Caco-2 (cell line): ENCODE results near the gene CYTH2. TPM values are rescaled to one million over a fixed set of nuclear protein-coding genes. Genes with fewer than 3 reads are reported as not detected.

Experiments
- BruUV-seq: library from RNA; stranded (reverse); fragments of 400-500 nt; replicated peaks from 2 replicates; lab custom pipeline; 2021; lab: Mats Ljungman, UMichigan
- CTCF ChIA-PET: fragments of 300-600 bp; sonication (Branson Sonifier 250); formaldehyde crosslinking; loops from one replicate; lab custom pipeline; 2022; ENCODE audit warnings: antibody characterized with exemption; lab: Charles Lee
- POLR2A ChIA-PET: fragments of 300-600 bp; sonication (Branson Sonifier 250); formaldehyde crosslinking; loops from one replicate; lab custom pipeline; 2022; ENCODE audit warnings: antibody characterized with exemption; lab: Charles Lee
- DNase-seq, 2 experiments: peaks; one replicate each; pipeline versions ENCODE4 v3.0.0 to v3.0.0-alpha.2; 2020 to 2022
- H3K27me3 ChIP-seq: replicated peaks from 2 replicates; pipeline ENCODE4 v1.6.0; 2011; ENCODE audit warnings: low read length; ENCODE audit not compliant: control insufficient read depth, insufficient read depth
- H3K36me3 ChIP-seq: 2 replicates; pipeline ENCODE4 v1.5.1; 2011; ENCODE audit warnings: low read length; ENCODE audit not compliant: control insufficient read depth, insufficient read depth
- H3K4me1 ChIP-seq: fragments of 250-450 bp; sonication (Bioruptor Pico); 2 replicates; pipeline ENCODE4 v1.5.1; 2020; ENCODE audit warnings: mild to moderate bottlenecking
- H3K4me3 ChIP-seq: 2 replicates; pipeline ENCODE4 v1.5.1; 2011; ENCODE audit warnings: low read depth, mild to moderate bottlenecking, control low read depth, low read length
- H3K9me3 ChIP-seq: fragments of 250-450 bp; sonication (Bioruptor Pico); 2 replicates; pipeline ENCODE4 v1.5.1; 2020; ENCODE audit warnings: mild to moderate bottlenecking, moderate library complexity
- H3K27ac Mint-ChIP-seq: one replicate; pipeline ENCODE4 v1.8.0; 2022; ENCODE audit warnings: mixed read lengths; ENCODE audit not compliant: unreplicated experiment
- H3K27me3 Mint-ChIP-seq: one replicate; pipeline ENCODE4 v1.8.0; 2022; ENCODE audit warnings: mixed read lengths; ENCODE audit not compliant: insufficient read depth, unreplicated experiment
- H3K36me3 Mint-ChIP-seq: one replicate; pipeline ENCODE4 v1.8.0; 2022; ENCODE audit warnings: mild to moderate bottlenecking, mixed read lengths; ENCODE audit not compliant: insufficient read depth, unreplicated experiment
- H3K4me1 Mint-ChIP-seq: one replicate; pipeline ENCODE4 v1.8.0; 2022; ENCODE audit warnings: low read depth, mixed read lengths; ENCODE audit not compliant: unreplicated experiment
- H3K4me3 Mint-ChIP-seq: one replicate; pipeline ENCODE4 v1.8.0; 2022; ENCODE audit warnings: mild to moderate bottlenecking, moderate library complexity, mixed read lengths; ENCODE audit not compliant: unreplicated experiment
- H3K9me3 Mint-ChIP-seq: one replicate; pipeline ENCODE4 v1.8.0; 2022; ENCODE audit warnings: mixed read lengths; ENCODE audit not compliant: unreplicated experiment
- intact Hi-C: fragments of 100-400 bp; cut with micrococcal nuclease; formaldehyde crosslinking; loops from one replicate; pipeline ENCODE4 v1.10.0; 2022; ENCODE audit not compliant: unreplicated experiment
- total RNA-seq: library from RNA; stranded (reverse); gene quantifications from 2 replicates; pipeline ENCODE4 v1.2.3, GENCODE V29; 2022
- TF ChIP-seq, protein P1 (sequence below), 2 experiments: fragments of 200-600 bp in 1 of 2; IDR thresholded peaks; 1 replicate in 1 of 2; 2 replicates in 1 of 2; pipeline versions ENCODE4 v1.5.1 to v1.8.0; 2011 to 2022; ENCODE audit warnings: antibody characterized with exemption in 1 of 2, control low read depth in 1 of 2, inconsistent platforms in 1 of 2, low read depth in 1 of 2, low read length in 1 of 2, mild to moderate bottlenecking in 1 of 2, moderate library complexity in 1 of 2; ENCODE audit not compliant: insufficient read depth in 1 of 2, severe bottlenecking in 1 of 2, unreplicated experiment in 1 of 2

The CYTH2 gene
- total RNA-seq, 1 experiment from 2014 or later, result 74.6 TPM

DNA sequence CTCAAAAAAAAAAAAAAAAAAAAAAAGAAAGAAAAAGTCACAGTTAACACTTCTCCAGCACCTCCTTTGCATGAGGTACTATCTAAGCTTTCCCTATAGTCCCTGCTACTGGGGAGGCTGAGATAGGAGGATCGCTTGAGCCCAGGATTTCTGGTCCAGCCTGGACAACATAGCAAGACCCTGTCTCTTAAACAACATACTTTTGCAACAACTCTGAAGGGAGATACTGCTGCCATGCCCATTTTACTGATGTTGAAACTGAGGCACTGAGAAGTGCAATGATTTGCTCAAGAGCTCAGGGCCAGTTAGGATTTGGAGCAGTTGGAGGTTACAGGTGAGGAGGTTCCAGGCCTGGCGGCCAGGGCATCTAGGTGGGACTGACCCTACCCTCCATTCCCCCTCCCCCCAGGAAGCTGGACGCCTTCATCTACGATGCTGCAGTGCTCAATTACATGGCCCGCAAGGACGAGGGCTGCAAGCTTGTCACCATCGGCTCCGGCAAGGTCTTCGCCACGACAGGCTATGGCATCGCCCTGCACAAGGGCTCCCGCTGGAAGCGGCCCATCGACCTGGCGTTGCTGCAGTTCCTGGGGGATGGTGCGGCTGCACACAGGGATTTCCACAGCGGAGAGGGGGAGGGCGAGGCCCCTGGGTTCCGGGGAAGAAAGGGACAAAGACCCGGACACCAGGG lies 27.7 kb upstream of the CYTH2 start:
- intact Hi-C loops, result no loop called here
- DNase-seq, result no peak
- no peak overlapping the region for H3K27ac Mint-ChIP-seq
- H3K4me1 Mint-ChIP-seq, result peaks cover 22% of the 10 kb centered on the region
- TF ChIP-seq, protein P1, sequence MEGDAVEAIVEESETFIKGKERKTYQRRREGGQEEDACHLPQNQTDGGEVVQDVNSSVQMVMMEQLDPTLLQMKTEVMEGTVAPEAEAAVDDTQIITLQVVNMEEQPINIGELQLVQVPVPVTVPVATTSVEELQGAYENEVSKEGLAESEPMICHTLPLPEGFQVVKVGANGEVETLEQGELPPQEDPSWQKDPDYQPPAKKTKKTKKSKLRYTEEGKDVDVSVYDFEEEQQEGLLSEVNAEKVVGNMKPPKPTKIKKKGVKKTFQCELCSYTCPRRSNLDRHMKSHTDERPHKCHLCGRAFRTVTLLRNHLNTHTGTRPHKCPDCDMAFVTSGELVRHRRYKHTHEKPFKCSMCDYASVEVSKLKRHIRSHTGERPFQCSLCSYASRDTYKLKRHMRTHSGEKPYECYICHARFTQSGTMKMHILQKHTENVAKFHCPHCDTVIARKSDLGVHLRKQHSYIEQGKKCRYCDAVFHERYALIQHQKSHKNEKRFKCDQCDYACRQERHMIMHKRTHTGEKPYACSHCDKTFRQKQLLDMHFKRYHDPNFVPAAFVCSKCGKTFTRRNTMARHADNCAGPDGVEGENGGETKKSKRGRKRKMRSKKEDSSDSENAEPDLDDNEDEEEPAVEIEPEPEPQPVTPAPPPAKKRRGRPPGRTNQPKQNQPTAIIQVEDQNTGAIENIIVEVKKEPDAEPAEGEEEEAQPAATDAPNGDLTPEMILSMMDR (IDR thresholded peaks at IDR 0.05; ENCODE audit: insufficient read depth in 1 of 2, low read depth in 1 of 2, low read length in 1 of 2, severe bottlenecking in 1 of 2, unreplicated experiment in 1 of 2), result no peak
- ChIA-PET POLR2A (interaction anchor here (0.6 kb wide), 1 partner anchor 22 kb away, joined by 3 read pairs; no protein-coding TSS in a partner anchor), CTCF (no interaction called here)
- Histone ChIP-seq H3K9me3 (no peaks in the 10 kb centered on the region), H3K36me3 (no peaks in the 10 kb centered on the region), H3K27me3 (no peaks in the 10 kb centered on the region), H3K4me3 (no peak overlapping the region), H3K4me1 (peaks cover 8% of the 10 kb centered on the region)
- H3K9me3 Mint-ChIP-seq, result no peaks in the 10 kb centered on the region
- H3K36me3 Mint-ChIP-seq, result peaks cover 15% of the 10 kb centered on the region
- BruUV-seq, result no TSS peak
- H3K4me3 Mint-ChIP-seq, result no peak overlapping the region
- no peaks in the 10 kb centered on the region for H3K27me3 Mint-ChIP-seq

DNA sequence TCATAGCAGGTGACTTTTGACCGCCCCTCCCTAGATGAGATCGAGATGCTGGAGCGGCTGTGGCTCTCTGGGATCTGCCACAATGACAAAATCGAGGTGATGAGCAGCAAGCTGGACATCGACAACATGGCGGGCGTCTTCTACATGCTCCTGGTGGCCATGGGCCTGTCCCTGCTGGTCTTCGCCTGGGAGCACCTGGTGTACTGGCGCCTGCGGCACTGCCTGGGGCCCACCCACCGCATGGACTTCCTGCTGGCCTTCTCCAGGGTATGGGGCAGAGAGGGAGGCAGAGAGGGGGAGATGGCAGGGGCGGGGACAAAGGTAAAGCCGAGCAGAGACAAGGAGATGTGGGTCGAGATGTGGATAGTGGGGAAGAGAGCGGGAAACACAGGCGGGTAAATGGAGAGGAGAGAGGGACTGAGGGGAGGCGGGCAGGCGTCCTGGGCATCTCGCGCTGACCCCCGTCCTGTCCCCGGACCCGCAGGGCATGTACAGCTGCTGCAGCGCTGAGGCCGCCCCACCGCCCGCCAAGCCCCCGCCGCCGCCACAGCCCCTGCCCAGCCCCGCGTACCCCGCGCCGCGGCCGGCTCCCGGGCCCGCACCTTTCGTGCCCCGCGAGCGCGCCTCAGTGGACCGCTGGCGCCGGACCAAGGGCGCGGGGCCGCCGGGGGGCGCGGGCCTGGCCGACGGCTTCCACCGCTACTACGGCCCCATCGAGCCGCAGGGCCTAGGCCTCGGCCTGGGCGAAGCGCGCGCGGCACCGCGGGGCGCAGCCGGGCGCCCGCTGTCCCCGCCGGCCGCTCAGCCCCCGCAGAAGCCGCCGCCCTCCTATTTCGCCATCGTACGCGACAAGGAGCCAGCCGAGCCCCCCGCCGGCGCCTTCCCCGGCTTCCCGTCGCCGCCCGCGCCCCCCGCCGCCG lies 26.8 kb upstream of the CYTH2 start:
- Histone ChIP-seq H3K4me1 (peaks cover 10% of the 10 kb centered on the region), H3K36me3 (no peaks in the 10 kb centered on the region), H3K9me3 (no peaks in the 10 kb centered on the region), H3K4me3 (no peak overlapping the region), H3K27me3 (no peaks in the 10 kb centered on the region)
- POLR2A ChIA-PET, result no interaction called here
- no TSS peak for BruUV-seq
- Mint-ChIP-seq H3K4me1 (peaks cover 20% of the 10 kb centered on the region), H3K4me3 (no peak overlapping the region), H3K27ac (no peak overlapping the region), H3K36me3 (peaks cover 20% of the 10 kb centered on the region), H3K9me3 (no peaks in the 10 kb centered on the region), H3K27me3 (no peaks in the 10 kb centered on the region)
- intact Hi-C loops, result no loop called here
- no peak for DNase-seq
- CTCF ChIA-PET, result no interaction called here
- TF ChIP-seq, protein P1 (IDR thresholded peaks at IDR 0.05; ENCODE audit: insufficient read depth in 1 of 2, low read depth in 1 of 2, low read length in 1 of 2, severe bottlenecking in 1 of 2, unreplicated experiment in 1 of 2), result no peak

DNA sequence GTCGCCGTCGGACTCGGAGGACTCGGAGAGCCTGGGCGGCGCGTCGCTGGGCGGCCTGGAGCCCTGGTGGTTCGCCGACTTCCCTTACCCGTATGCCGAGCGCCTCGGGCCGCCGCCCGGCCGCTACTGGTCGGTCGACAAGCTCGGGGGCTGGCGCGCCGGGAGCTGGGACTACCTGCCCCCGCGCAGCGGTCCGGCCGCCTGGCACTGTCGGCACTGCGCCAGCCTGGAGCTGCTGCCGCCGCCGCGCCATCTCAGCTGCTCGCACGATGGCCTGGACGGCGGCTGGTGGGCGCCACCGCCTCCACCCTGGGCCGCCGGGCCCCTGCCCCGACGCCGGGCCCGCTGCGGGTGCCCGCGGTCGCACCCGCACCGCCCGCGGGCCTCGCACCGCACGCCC lies 25.9 kb upstream of the CYTH2 start:
- peaks cover 29% of the 10 kb centered on the region for H3K36me3 Mint-ChIP-seq
- no peaks in the 10 kb centered on the region for H3K27me3 Mint-ChIP-seq
- H3K4me1 Mint-ChIP-seq, result peaks cover 17% of the 10 kb centered on the region
- intact Hi-C loops, result no loop called here
- BruUV-seq, result no TSS peak
- no peaks in the 10 kb centered on the region for H3K9me3 Mint-ChIP-seq
- no peak overlapping the region for H3K27ac Mint-ChIP-seq
- Histone ChIP-seq H3K36me3 (no peaks in the 10 kb centered on the region), H3K27me3 (no peaks in the 10 kb centered on the region), H3K4me1 (peaks cover 10% of the 10 kb centered on the region), H3K9me3 (no peaks in the 10 kb centered on the region), H3K4me3 (no peak overlapping the region)
- ChIA-PET POLR2A (no interaction called here), CTCF (interaction anchor here (0.7 kb wide), 2 partner anchors 336 to 1559 kb away, joined by 4 to 8 read pairs; no protein-coding TSS in a partner anchor)
- no peak for DNase-seq
- TF ChIP-seq, protein P1 (IDR thresholded peaks at IDR 0.05; ENCODE audit: insufficient read depth in 1 of 2, low read depth in 1 of 2, low read length in 1 of 2, severe bottlenecking in 1 of 2, unreplicated experiment in 1 of 2), result no peak
- no peak overlapping the region for H3K4me3 Mint-ChIP-seq
